Calu3 (cell line): ENCODE results near the gene ACY1. TPM values are rescaled to one million over a fixed set of nuclear protein-coding genes. Genes with fewer than 3 reads are reported as not detected.
A peak's percentile ranks its signal among the peaks of the same experiment; 100 is the strongest.

Experiments used
- Bru-seq: library from RNA; stranded (reverse); fragments of 400-500 nt; gene quantifications from one replicate; lab custom pipeline; 2021; lab: Mats Ljungman, UMichigan
- BruChase-seq, 2 experiments: library from RNA; stranded (reverse); fragments of 400-500 nt; gene quantifications; one replicate each; lab custom pipeline; 2021; lab: Mats Ljungman, UMichigan
- BruUV-seq: library from RNA; stranded (reverse); fragments of 400-500 nt; replicated peaks from 2 replicates; lab custom pipeline; 2021; lab: Mats Ljungman, UMichigan
- CTCF ChIA-PET: fragments of 300-600 bp; sonication (Branson Sonifier 250); formaldehyde crosslinking; loops from one replicate; lab custom pipeline; 2022; ENCODE audit warnings: antibody characterized with exemption; lab: Charles Lee
- DNase-seq: peaks from one replicate; pipeline ENCODE4 v3.0.0; 2022
- H3K27ac Mint-ChIP-seq: one replicate; pipeline ENCODE4 v1.8.0; 2022; ENCODE audit warnings: mixed read lengths; ENCODE audit not compliant: unreplicated experiment
- H3K27me3 Mint-ChIP-seq: one replicate; pipeline ENCODE4 v1.8.0; 2022; ENCODE audit warnings: mixed read lengths; ENCODE audit not compliant: unreplicated experiment
- H3K36me3 Mint-ChIP-seq: one replicate; pipeline ENCODE4 v1.8.0; 2022; ENCODE audit warnings: mild to moderate bottlenecking, moderate library complexity, mixed read lengths; ENCODE audit not compliant: insufficient read depth, unreplicated experiment
- H3K4me1 Mint-ChIP-seq: one replicate; pipeline ENCODE4 v1.8.0; 2022; ENCODE audit warnings: mild to moderate bottlenecking, low read depth, mixed read lengths; ENCODE audit not compliant: unreplicated experiment
- H3K4me3 Mint-ChIP-seq: one replicate; pipeline ENCODE4 v1.8.0; 2022; ENCODE audit warnings: mild to moderate bottlenecking, low read depth, moderate library complexity, mixed read lengths; ENCODE audit not compliant: unreplicated experiment
- H3K9me3 Mint-ChIP-seq: one replicate; pipeline ENCODE4 v1.8.0; 2022; ENCODE audit warnings: low read depth, mixed read lengths; ENCODE audit not compliant: unreplicated experiment
- intact Hi-C: fragments of 100-400 bp; cut with micrococcal nuclease; formaldehyde crosslinking; loops from one replicate; pipeline ENCODE4 v1.10.0; 2022; ENCODE audit not compliant: unreplicated experiment
- long read RNA-seq: library from polyadenylated mRNA; stranded (forward); transcript quantifications from one replicate; pipeline ENCODE4 v2.0.0, GENCODE V29; 2022
- total RNA-seq: library from RNA; stranded (reverse); gene quantifications from 2 replicates; pipeline ENCODE4 v1.2.3, GENCODE V29; 2022
- TF ChIP-seq, protein P1 (sequence below): fragments of 200-600 bp; IDR thresholded peaks from one replicate; pipeline ENCODE4 v1.8.0; 2022; ENCODE audit warnings: antibody characterized with exemption; ENCODE audit not compliant: unreplicated experiment

ACY1 gene
- total RNA-seq = 71.6 and 74.9 TPM in 2 replicates
- percentile 60 among the genes with signal in this experiment for Bru-seq, nascent RNA
- BruChase-seq, experiment 1, labeled RNA remaining after a 6-hour chase = percentile 67 among the genes with signal in this experiment
- BruChase-seq, experiment 2, labeled RNA remaining after a 2-hour chase = percentile 50 among the genes with signal in this experiment
- long read RNA-seq, transcript ACY1-215 (15 exons, 1,684 nt) = major isoform, 84 of 111 reads
- long read RNA-seq, partial matches to known transcripts = 4 of 111 reads
- long read RNA-seq, other reads (novel, unspliced or antisense) = 13 of 111 reads

DNA sequence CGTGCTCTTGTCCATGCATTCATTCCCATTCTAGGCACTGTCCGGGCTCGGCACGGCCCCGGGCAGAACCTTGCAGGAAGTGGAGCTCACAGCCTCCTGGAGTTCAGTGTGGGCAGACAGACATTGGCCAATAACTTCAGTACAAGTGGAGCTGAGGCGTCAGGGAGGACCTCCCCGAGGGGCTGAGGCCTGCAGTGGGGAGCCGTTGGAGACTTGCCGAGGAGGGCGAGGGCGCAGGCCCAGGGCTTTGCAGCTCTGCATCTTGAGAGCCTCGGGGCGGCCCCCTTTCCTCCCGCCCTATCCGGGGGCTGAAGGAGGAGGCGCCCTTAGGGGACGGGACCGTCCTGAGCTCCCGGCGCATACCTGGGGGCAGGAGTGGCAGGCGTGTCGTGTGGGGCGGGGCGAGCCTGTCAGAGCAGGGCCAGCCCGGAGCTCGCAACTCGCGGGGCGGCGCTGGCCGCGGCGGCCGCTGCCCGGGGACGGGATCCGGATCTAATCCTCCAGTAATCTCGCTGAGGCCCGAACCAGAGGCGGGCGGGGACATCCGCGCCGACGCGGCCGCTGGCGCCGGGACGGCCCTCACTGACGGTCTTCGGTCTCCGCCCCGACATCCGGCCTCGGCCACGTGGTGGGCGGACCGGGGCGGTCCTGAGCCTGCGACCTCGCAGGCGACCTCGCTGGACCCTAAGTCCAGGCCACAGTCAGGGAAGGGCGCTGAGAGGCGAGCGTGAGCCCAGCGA lies at the start of gene ACY1:
Gene ACY1, plus strand, starts transcription at position 698 of the 740 bp plus-strand sequence. CDS start 530 bp downstream, outside the sequence.
- CTCF ChIA-PET = interaction anchor here (1.0 to 2.7 kb wide), 10 partner anchors 9 to 483 kb away, joined by 3 to 21 read pairs (median 8); partner anchors contain the start of genes ABHD14A, ABHD14B, DCAF1 and PARP3
- DNase-seq = peak; percentile 89
- H3K27me3 Mint-ChIP-seq = no peaks in the 10 kb centered on the region
- peaks cover 43% of the 10 kb centered on the region for H3K36me3 Mint-ChIP-seq
- no peaks in the 10 kb centered on the region for H3K9me3 Mint-ChIP-seq
- peak within 1 kb of the TSS; percentile 84 for H3K27ac Mint-ChIP-seq
- peak within 1 kb of the TSS; percentile 98 for H3K4me3 Mint-ChIP-seq
- intact Hi-C loops = no loop called here
- no TSS peak for BruUV-seq
- TF ChIP-seq, protein P1, sequence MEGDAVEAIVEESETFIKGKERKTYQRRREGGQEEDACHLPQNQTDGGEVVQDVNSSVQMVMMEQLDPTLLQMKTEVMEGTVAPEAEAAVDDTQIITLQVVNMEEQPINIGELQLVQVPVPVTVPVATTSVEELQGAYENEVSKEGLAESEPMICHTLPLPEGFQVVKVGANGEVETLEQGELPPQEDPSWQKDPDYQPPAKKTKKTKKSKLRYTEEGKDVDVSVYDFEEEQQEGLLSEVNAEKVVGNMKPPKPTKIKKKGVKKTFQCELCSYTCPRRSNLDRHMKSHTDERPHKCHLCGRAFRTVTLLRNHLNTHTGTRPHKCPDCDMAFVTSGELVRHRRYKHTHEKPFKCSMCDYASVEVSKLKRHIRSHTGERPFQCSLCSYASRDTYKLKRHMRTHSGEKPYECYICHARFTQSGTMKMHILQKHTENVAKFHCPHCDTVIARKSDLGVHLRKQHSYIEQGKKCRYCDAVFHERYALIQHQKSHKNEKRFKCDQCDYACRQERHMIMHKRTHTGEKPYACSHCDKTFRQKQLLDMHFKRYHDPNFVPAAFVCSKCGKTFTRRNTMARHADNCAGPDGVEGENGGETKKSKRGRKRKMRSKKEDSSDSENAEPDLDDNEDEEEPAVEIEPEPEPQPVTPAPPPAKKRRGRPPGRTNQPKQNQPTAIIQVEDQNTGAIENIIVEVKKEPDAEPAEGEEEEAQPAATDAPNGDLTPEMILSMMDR = no peak
- H3K4me1 Mint-ChIP-seq = no peaks in the 10 kb centered on the region

DNA sequence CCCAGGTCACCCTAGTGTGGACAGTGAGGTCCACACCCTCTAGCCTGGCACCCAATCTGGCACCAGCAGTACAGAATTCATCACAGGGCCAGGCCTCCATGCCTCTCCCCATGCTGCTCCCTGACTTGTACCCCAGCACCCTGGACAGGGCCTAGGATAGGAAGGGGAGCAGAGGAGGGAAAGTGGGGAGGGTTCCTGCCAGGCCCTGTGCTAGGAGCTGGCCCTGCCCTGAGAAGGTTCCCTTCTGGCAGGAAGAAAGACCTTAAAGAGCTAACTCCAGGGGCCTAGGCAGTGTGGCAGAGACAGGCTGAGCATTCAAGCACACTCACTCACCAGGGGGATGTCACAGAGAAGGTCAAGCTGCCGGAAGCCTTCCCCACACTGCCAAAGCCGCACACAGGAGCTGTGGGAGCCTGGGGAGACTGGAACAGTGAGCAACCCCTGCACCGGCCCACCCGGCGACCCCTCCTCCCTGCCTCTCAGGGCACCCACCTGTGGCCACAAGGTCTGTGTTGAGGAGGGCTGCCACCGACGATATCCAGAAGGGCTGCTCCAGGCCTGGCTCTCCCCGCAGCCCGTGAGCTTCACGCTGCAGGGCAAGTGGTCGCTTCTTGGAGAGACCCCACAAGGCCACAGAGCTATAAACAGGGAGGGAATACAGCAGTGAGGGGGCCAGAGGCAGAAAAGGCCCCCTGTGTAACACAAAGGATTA lies 49.0 kb upstream of the ACY1 start:
- intact Hi-C loops = no loop called here
- Mint-ChIP-seq H3K4me3 (no peak overlapping the region), H3K27ac (no peak overlapping the region), H3K36me3 (peaks cover 36% of the 10 kb centered on the region), H3K9me3 (no peaks in the 10 kb centered on the region), H3K4me1 (no peaks in the 10 kb centered on the region), H3K27me3 (no peaks in the 10 kb centered on the region)
- TF ChIP-seq, protein P1 = no peak
- no peak for DNase-seq
- BruUV-seq = no TSS peak
- CTCF ChIA-PET = no interaction called here

DNA sequence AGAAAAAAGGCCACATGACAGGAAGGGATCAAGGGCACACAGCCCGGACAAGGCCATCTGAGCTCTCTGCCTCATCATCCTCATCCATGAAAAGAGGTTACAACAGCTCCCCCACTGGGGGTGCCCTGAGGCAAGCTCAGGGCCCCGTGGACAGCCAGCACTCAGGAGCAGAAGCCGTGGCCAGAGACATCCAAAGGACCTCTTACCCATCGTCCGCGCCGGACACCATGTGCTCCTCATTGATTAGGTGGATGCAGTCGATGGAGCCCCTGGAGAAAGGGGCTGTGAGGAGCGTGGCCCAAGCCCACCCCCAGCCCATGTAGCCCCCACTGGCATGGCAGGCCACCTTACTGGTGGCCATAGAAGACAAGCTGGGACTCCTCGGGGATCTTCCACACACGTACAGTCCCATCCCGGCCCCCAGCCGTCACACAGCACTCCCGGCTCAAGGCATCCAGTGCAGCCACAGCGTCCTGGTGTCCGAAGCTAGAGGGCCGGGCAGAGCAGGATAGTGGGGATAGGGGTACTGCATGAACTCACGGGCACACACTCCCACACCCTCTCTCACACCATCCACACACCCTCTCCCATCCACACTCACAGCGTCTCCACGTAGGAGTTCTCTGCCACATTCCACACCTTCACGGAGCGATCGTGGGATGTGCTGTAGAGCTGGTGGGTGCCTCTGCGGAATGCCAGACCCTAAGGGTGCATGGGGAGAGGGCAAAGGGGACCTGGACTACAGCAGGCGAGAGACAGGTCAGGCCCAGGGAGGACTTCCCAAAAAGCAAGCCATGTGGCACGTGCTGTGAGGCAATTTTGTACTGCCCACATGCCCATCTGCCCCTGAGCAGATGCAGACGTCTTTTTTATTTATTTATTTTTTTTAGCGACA lies 48.1 kb upstream of the ACY1 start:
- intact Hi-C loops = no loop called here
- TF ChIP-seq, protein P1 = no peak
- CTCF ChIA-PET = interaction anchor here (0.6 kb wide), 1 partner anchor 34 kb away, joined by 10 read pairs; no protein-coding TSS in a partner anchor
- Mint-ChIP-seq H3K36me3 (peaks cover 38% of the 10 kb centered on the region), H3K27me3 (no peaks in the 10 kb centered on the region), H3K9me3 (no peaks in the 10 kb centered on the region), H3K4me3 (no peak overlapping the region), H3K27ac (no peak overlapping the region), H3K4me1 (no peaks in the 10 kb centered on the region)
- DNase-seq = no peak
- no TSS peak for BruUV-seq
